Esophagus muscularis mucosa (tissue), 4 donors: Measurements from ENCODE around the gene KLHL42.

Experiments
- CTCF ChIP-seq, 3 experiments: fragments of 200-600 bp in 2 of 3; fragments of 450-650 bp in 1 of 3; sonication (generic) in 2 of 3; IDR thresholded peaks; one replicate each; pipeline ENCODE4 v1.5.1; 2017 to 2019; ENCODE audit warnings: antibody characterized with exemption in 3 of 3, mild to moderate bottlenecking in 2 of 3, moderate library complexity in 1 of 3
- EP300 ChIP-seq: sonication (generic); formaldehyde crosslinking; IDR thresholded peaks from one replicate; pipeline ENCODE4 v1.6.1; 2017; ENCODE audit warnings: antibody characterized with exemption
- POLR2A ChIP-seq: fragments of 450-650 bp; IDR thresholded peaks from one replicate; pipeline ENCODE4 v1.6.1; 2017; ENCODE audit warnings: antibody characterized with exemption, moderate library complexity, mild to moderate bottlenecking, low read depth

- no peak for TF ChIP-seq CTCF (IDR thresholded peaks at IDR 0.05)
- TF ChIP-seq POLR2A, result no peak
- TF ChIP-seq EP300, result no peak
Observed at GRCh38 chr12:27852117-27852516, 72.1 kb downstream of the KLHL42 start.
